HEK293T (cell line): ENCODE measurements around the gene LZTR1.

Experiments
- CTCF ChIA-PET: fragments of 350-600 bp; formaldehyde crosslinking; extraction: SDS; loops from one replicate; lab custom pipeline; 2021; ENCODE audit warnings: antibody characterized with exemption, inconsistent platforms; lab: Yijun Ruan, JAX
- POLR2A ChIA-PET: fragments of 350-600 bp; formaldehyde crosslinking; extraction: SDS; loops from one replicate; lab custom pipeline; 2020; ENCODE audit warnings: antibody characterized with exemption, inconsistent platforms; lab: Yijun Ruan, JAX
- DNase-seq: peaks from one replicate; pipeline ENCODE4 v3.0.0; 2012; ENCODE audit warnings: mixed read lengths; ENCODE audit errors: extremely low spot score
- ARNT ChIP-seq: fragments of 450-650 bp; IDR thresholded peaks from 2 replicates; pipeline ENCODE4 v1.6.1; 2017; ENCODE audit warnings: mild to moderate bottlenecking
- BHLHE40 ChIP-seq: fragments of 450-650 bp; IDR thresholded peaks from 2 replicates; pipeline ENCODE4 v1.6.1; 2016; ENCODE audit warnings: mild to moderate bottlenecking, moderate library complexity, borderline replicate concordance
- CTBP1 ChIP-seq: fragments of 450-650 bp; IDR thresholded peaks from 2 replicates; pipeline ENCODE4 v1.6.1; 2016; ENCODE audit warnings: borderline replicate concordance
- ELF4 ChIP-seq: fragments of 450-650 bp; IDR thresholded peaks from 2 replicates; pipeline ENCODE4 v1.6.1; 2017; ENCODE audit warnings: antibody characterized with exemption
- FOXA1 ChIP-seq: fragments of 450-650 bp; IDR thresholded peaks from 2 replicates; pipeline ENCODE4 v1.6.1; 2016; ENCODE audit warnings: mild to moderate bottlenecking
- FOXK2 ChIP-seq: fragments of 450-650 bp; IDR thresholded peaks from 2 replicates; pipeline ENCODE4 v1.6.1; 2016; ENCODE audit warnings: mild to moderate bottlenecking
- FOXM1 ChIP-seq: fragments of 450-650 bp; IDR thresholded peaks from 2 replicates; pipeline ENCODE4 v1.6.1; 2017; ENCODE audit warnings: mild to moderate bottlenecking, borderline replicate concordance
- HDGF ChIP-seq: fragments of 450-650 bp; IDR thresholded peaks from 2 replicates; pipeline ENCODE4 v1.6.1; 2017; ENCODE audit warnings: antibody characterized with exemption, borderline replicate concordance
- L3MBTL2 ChIP-seq: fragments of 450-650 bp; conservative IDR thresholded peaks from 2 replicates; pipeline ENCODE4 v1.6.1; 2016; ENCODE audit warnings: mild to moderate bottlenecking
- LEF1 ChIP-seq: fragments of 450-650 bp; IDR thresholded peaks from 2 replicates; pipeline ENCODE4 v1.6.1; 2017; ENCODE audit warnings: mild to moderate bottlenecking, borderline replicate concordance
- NFRKB ChIP-seq: fragments of 450-650 bp; IDR thresholded peaks from 2 replicates; pipeline ENCODE4 v1.6.1; 2016; ENCODE audit warnings: mild to moderate bottlenecking, moderate library complexity
- SP1 ChIP-seq: fragments of 450-650 bp; IDR thresholded peaks from 2 replicates; pipeline ENCODE4 v1.6.1; 2017
- SUZ12 ChIP-seq: fragments of 450-650 bp; IDR thresholded peaks from 2 replicates; pipeline ENCODE4 v1.6.1; 2016; ENCODE audit warnings: mild to moderate bottlenecking
- TARDBP ChIP-seq: fragments of 450-650 bp; IDR thresholded peaks from 2 replicates; pipeline ENCODE4 v1.6.1; 2016
- ZNF384 ChIP-seq: fragments of 450-650 bp; IDR thresholded peaks from 2 replicates; pipeline ENCODE4 v1.6.1; 2016
- TF ChIP-seq, protein P1 (sequence below): fragments of 450-650 bp; IDR thresholded peaks from 2 replicates; pipeline ENCODE4 v1.6.1; 2016

The LZTR1 gene

DNA sequence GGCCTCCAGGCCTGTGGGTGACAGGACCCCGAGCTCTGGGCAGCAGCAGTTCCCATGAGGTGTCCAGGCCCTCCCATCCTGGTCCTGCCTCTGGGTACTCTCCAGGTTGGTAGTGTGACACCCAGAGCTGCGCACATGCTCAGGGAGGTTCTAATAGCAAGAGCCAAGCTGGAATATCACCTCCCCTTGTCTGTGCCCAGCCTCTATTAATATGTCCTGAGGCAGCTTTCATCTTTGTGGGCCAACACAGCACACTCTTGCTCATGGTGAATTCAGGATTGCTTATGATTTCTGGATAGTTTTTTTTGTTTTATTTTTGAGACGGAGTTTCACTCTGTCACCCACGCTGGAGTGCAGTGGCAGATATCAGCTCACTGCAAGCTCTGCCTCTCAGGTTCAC lies 36.2 kb downstream of the LZTR1 start:
- CTCF ChIA-PET = interaction anchor here (0.7 kb wide), 1 partner anchor 18 kb away, joined by 6 read pairs; no protein-coding TSS in a partner anchor
- TF ChIP-seq CTBP1 (no peak), FOXA1 (no peak), BHLHE40 (no peak), ZNF384 (no peak), TARDBP (no peak), HDGF (no peak), FOXK2 (no peak), SUZ12 (no peak), FOXM1 (no peak), LEF1 (no peak), ARNT (no peak)
- TF ChIP-seq, protein P1, sequence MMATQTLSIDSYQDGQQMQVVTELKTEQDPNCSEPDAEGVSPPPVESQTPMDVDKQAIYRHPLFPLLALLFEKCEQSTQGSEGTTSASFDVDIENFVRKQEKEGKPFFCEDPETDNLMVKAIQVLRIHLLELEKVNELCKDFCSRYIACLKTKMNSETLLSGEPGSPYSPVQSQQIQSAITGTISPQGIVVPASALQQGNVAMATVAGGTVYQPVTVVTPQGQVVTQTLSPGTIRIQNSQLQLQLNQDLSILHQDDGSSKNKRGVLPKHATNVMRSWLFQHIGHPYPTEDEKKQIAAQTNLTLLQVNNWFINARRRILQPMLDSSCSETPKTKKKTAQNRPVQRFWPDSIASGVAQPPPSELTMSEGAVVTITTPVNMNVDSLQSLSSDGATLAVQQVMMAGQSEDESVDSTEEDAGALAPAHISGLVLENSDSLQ = no peak
- POLR2A ChIA-PET = interaction anchor here (1.7 to 2.3 kb wide), 2 partner anchors 15 to 36 kb away, joined by 4 to 5 read pairs; partner anchors contain the start of gene LZTR1

DNA sequence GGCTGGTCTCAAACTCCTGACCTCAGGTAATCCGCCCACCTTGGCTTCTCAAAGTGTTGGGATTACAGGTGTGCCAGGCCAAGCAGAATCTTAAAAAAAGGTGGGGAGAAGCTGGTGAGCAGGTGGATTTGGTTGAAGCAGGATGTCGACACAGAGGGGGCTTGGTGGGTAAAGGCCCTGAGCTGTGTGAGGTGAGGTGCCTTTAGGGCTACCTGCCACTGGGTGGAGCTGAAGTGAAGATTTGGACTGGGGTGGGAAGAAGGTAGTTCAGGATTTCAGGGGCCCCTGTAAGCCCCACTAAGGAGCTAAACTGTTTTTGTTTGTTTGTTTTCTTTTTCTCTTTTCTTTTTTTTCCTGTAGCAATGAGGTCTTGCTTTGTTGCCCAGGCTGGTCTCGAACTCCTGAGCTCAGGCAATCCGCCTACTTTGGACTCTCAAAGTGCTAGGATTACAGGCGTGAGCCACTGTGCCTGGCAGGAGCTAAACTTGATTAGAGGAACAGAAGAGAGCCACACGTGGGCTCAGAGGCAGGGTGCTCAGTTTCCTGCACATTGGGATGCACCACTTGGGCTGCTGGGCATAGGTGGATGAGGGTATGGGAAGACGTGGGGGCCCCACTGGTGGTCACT lies 38.8 kb downstream of the LZTR1 start:
- DNase-seq = peak; percentile 73
- CTCF ChIA-PET = interaction anchor here (0.6 to 1.7 kb wide), 8 partner anchors 13 to 135 kb away, joined by 3 to 14 read pairs (median 5); partner anchors contain the start of gene LRRC74B
- TF ChIP-seq SUZ12 = no peak
- TF ChIP-seq ZNF384 = no peak
- TF ChIP-seq, protein P1 = no peak
- no peak for TF ChIP-seq NFRKB
- TF ChIP-seq BHLHE40 = no peak
- TF ChIP-seq TARDBP = no peak
- TF ChIP-seq FOXM1 = no peak
- TF ChIP-seq ELF4 = no peak
- no peak for TF ChIP-seq L3MBTL2
- no peak for TF ChIP-seq FOXA1
- TF ChIP-seq ARNT = no peak
- TF ChIP-seq LEF1 = no peak
- no peak for TF ChIP-seq FOXK2
- TF ChIP-seq CTBP1 = no peak
- POLR2A ChIA-PET = interaction anchor here (1.1 to 2.7 kb wide), 4 partner anchors 19 to 83 kb away, joined by 4 to 14 read pairs (median 9); partner anchors contain the start of genes LZTR1 and THAP7

More for the DNA sequence above, 36.2 kb downstream of the LZTR1 start:
- no peak for DNase-seq

DNA sequence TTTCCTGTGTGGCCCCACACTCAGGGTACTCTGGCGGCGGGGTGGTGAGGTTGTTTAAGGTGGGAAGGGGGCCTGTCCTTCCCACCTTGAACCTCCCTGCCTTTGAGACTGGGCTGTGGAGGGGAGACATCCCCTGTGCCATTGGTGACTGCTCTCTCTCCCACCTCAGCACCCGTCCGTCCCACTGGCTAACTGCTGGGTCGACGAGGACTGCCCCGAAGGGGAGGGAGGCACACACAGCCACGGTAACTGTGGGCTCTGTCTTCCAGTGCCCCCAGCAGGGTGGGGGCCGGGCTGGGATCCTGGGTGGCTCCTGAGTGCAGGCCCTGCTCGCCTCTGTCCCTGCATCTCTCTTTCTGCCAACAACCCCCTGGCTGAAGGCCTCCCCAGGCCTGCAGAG lies 40.4 kb downstream of the LZTR1 start:
- DNase-seq = no peak
- TF ChIP-seq SP1 (no peak), ARNT (no peak), FOXA1 (no peak), L3MBTL2 (no peak), BHLHE40 (no peak), ZNF384 (no peak), FOXK2 (no peak), LEF1 (no peak)
- ChIA-PET POLR2A (interaction anchor here (2.7 kb wide), 1 partner anchor 80 kb away, joined by 12 read pairs; no protein-coding TSS in a partner anchor), CTCF (no interaction called here)

DNA sequence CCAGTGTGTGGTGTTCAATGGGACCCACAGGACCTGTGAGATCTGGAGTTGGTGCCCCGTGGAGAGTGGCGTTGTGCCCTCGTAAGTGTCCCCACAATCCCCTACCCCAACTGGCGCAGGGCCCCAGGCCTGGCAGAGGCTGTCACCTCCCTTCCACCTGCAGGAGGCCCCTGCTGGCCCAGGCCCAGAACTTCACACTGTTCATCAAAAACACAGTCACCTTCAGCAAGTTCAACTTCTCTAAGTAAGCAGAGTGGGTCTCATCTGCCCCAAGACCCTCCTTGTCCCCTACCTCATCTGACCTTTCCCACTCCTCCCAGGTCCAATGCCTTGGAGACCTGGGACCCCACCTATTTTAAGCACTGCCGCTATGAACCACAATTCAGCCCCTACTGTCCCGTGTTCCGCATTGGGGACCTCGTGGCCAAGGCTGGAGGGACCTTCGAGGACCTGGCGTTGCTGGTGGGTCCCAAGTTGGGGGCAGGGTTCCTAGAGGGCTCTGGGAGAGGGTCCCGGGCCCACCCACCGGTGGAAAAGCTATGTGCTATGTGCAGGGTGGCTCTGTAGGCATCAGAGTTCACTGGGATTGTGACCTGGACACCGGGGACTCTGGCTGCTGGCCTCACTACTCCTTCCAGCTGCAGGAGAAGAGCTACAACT lies 41.0 kb downstream of the LZTR1 start:
- ChIA-PET CTCF (interaction anchor here (0.8 kb wide), 1 partner anchor 137 kb away, joined by 7 read pairs; no protein-coding TSS in a partner anchor), POLR2A (interaction anchor here (1.3 kb wide), 1 partner anchor 21 kb away, joined by 4 read pairs; the partner anchor contains the start of gene THAP7)
- no peak for TF ChIP-seq BHLHE40
- TF ChIP-seq SUZ12 = no peak
- TF ChIP-seq ZNF384 = no peak
- TF ChIP-seq TARDBP = no peak
- no peak for TF ChIP-seq LEF1
- DNase-seq = no peak

DNA sequence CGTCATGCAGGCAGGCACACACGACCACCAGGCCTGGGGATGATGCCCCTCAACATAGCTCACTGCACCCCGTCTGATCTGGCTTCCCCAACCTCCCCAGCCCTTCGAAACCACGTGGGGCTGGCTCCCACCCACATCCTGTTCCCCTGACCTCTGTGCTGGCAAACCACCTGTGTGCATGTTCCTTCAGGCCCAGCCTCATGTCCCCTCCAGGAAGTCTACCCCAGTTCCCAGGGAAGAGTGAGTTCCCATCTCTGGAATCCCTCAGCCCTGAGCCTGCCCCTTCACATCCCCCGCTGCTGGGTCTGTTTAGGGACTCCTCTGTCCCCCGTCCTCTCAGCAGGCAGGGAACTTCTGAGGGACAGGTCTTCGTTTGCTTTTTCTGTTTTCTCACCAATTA lies 43.2 kb downstream of the LZTR1 start:
- no peak for DNase-seq
- TF ChIP-seq L3MBTL2 (no peak), TARDBP (no peak), CTBP1 (no peak), FOXA1 (no peak), ELF4 (no peak), BHLHE40 (no peak), NFRKB (no peak), FOXM1 (no peak), SUZ12 (no peak)
- POLR2A ChIA-PET = no interaction called here
- CTCF ChIA-PET = no interaction called here
